Measurements from ENCODE around the gene CLEC16A. TPM values are rescaled to one million over a fixed set of nuclear protein-coding genes. Genes with fewer than 3 reads are reported as not detected.

The CLEC16A gene
- total RNA-seq, 1 donor from 2014 or later = 58.1 TPM

DNA sequence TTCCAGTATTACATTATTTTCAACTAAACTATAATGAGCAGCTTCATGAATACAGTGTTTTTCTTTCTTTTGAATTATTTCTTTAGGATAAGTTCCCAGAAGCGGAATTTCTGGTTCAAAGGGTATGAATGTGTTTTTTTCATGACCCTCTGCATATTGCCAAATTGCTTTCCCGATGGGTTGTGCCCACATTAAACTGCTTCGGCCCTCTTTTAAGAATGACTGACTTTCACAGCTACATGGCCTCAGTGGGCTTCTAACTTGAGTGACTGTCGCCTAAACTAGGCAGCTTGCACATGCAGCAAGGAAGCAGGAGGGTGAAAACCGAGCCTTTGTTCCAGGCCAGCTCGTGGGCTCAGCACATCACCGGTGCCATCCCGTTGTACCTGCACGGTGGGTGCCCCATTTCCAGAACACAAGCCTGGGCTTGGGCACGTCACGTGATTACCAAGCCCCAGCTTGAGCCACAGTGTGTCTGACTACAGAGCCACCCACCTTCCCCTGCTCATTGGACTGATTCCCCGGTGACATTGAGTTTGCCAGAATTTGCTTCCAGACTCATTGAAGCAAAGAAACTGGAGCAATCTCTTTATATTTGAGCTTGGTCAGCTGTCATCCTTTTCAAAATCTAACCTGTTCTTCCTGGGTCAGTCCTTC is 112.8 kb downstream of the CLEC16A start:
- Mint-ChIP-seq H3K36me3 (ENCODE audit: low read depth, unreplicated experiment) (peaks cover 41% of the 10 kb centered on the region), H3K4me1 (ENCODE audit: unreplicated experiment) (no peaks in the 10 kb centered on the region), H3K27me3 (ENCODE audit: unreplicated experiment) (peaks cover 7% of the 10 kb centered on the region), H3K27ac (ENCODE audit: unreplicated experiment) (no peak overlapping the region), H3K4me3 (ENCODE audit: unreplicated experiment) (no peak overlapping the region), H3K9me3 (ENCODE audit: unreplicated experiment) (no peaks in the 10 kb centered on the region)
- no peak for DNase-seq (ENCODE audit: low spot score)
- TF ChIP-seq, protein P1, sequence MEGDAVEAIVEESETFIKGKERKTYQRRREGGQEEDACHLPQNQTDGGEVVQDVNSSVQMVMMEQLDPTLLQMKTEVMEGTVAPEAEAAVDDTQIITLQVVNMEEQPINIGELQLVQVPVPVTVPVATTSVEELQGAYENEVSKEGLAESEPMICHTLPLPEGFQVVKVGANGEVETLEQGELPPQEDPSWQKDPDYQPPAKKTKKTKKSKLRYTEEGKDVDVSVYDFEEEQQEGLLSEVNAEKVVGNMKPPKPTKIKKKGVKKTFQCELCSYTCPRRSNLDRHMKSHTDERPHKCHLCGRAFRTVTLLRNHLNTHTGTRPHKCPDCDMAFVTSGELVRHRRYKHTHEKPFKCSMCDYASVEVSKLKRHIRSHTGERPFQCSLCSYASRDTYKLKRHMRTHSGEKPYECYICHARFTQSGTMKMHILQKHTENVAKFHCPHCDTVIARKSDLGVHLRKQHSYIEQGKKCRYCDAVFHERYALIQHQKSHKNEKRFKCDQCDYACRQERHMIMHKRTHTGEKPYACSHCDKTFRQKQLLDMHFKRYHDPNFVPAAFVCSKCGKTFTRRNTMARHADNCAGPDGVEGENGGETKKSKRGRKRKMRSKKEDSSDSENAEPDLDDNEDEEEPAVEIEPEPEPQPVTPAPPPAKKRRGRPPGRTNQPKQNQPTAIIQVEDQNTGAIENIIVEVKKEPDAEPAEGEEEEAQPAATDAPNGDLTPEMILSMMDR (IDR thresholded peaks at IDR 0.05; ENCODE audit: unreplicated experiment) = no peak

DNA sequence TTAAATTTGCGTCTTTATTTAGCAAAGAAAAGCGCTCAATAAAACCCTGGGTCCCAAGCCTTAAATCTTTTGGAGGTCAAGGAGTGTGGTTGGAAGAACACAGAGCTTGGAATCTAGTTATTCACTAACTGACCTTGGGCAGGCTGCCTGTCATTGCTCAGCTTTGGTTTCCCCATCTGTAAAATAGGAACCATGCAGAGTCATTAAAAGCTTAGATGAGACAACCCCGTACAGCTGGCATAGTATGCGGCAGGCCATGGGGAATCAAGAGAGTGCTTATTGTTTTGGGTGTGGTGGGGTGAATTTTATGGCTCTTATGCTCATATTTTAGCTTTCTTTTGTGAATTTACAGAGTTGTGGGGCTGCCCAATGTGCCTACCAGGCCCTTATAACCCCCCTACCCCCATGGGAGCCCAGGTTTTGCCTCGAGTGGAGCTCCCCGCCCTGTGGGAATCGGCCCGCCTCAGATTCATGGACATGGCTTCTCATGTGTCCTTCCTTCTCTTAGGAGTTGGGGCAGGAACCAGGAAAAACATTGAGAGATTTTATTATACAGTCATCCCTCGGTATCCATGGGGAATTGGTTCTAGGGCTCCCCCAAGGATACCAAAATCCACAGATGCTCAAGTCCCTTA is 113.5 kb downstream of the CLEC16A start:
- no peak overlapping the region for H3K27ac Mint-ChIP-seq (ENCODE audit: unreplicated experiment)
- H3K36me3 Mint-ChIP-seq (ENCODE audit: low read depth, unreplicated experiment) = peaks cover 37% of the 10 kb centered on the region
- TF ChIP-seq, protein P1 (IDR thresholded peaks at IDR 0.05; ENCODE audit: unreplicated experiment) = no peak
- peaks cover 7% of the 10 kb centered on the region for H3K27me3 Mint-ChIP-seq (ENCODE audit: unreplicated experiment)
- peaks cover under 1% of the 10 kb centered on the region for H3K4me1 Mint-ChIP-seq (ENCODE audit: unreplicated experiment)
- H3K9me3 Mint-ChIP-seq (ENCODE audit: unreplicated experiment) = no peaks in the 10 kb centered on the region
- no peak for DNase-seq (ENCODE audit: low spot score)
- no peak overlapping the region for H3K4me3 Mint-ChIP-seq (ENCODE audit: unreplicated experiment)

DNA sequence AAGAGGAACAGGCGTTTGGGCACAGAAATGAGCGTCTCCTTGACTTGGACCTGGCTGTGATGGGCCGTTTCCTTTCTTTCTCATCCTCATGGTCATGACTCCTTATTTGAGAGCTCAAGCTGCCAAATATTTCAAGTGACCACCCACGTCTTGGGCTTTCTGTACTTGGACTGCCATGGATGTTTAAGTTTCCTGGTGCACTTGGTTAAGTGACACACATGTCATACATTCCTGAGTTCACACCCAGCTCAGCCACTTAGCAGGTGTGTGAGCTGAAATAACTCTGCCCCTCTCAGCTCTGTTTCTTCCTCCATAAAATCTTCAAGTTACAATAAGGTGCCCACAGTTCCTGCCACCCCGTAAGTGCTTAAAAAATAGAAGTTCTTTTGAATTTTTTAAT is 114.5 kb downstream of the CLEC16A start:
- Mint-ChIP-seq H3K4me3 (ENCODE audit: unreplicated experiment) (no peak overlapping the region), H3K4me1 (ENCODE audit: unreplicated experiment) (peaks cover 10% of the 10 kb centered on the region), H3K27me3 (ENCODE audit: unreplicated experiment) (peaks cover 6% of the 10 kb centered on the region), H3K36me3 (ENCODE audit: low read depth, unreplicated experiment) (peaks cover 34% of the 10 kb centered on the region), H3K9me3 (ENCODE audit: unreplicated experiment) (no peaks in the 10 kb centered on the region), H3K27ac (ENCODE audit: unreplicated experiment) (no peak overlapping the region)
- DNase-seq (ENCODE audit: low spot score) = no peak
- TF ChIP-seq, protein P1 (IDR thresholded peaks at IDR 0.05; ENCODE audit: unreplicated experiment) = no peak

DNA sequence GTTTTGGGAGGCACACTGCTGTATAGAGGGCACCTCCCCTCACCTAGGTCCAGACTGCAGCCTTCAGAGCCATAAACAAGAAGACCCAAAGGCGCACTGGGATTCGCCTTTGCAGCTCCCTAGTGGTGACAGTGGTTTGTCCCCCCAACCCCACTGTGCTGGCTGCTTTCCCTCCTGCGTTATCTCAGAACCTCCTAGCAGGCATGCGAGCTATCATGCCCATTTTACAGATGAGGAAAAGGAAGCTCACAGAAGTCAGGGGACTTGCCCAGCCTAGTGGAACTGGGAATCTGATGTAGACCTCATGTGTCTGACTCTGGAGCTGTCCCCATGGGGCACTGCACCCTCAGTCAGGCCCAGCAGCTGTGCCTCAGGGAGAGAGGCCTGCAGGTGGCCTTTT is 115.2 kb downstream of the CLEC16A start:
- H3K4me3 Mint-ChIP-seq (ENCODE audit: unreplicated experiment) = no peak overlapping the region
- H3K9me3 Mint-ChIP-seq (ENCODE audit: unreplicated experiment) = no peaks in the 10 kb centered on the region
- DNase-seq (ENCODE audit: low spot score) = no peak
- H3K27me3 Mint-ChIP-seq (ENCODE audit: unreplicated experiment) = peaks cover 6% of the 10 kb centered on the region
- no peak overlapping the region for H3K27ac Mint-ChIP-seq (ENCODE audit: unreplicated experiment)
- H3K36me3 Mint-ChIP-seq (ENCODE audit: low read depth, unreplicated experiment) = peaks cover 33% of the 10 kb centered on the region
- TF ChIP-seq, protein P1 (IDR thresholded peaks at IDR 0.05; ENCODE audit: unreplicated experiment) = no peak
- peaks cover 15% of the 10 kb centered on the region for H3K4me1 Mint-ChIP-seq (ENCODE audit: unreplicated experiment)

DNA sequence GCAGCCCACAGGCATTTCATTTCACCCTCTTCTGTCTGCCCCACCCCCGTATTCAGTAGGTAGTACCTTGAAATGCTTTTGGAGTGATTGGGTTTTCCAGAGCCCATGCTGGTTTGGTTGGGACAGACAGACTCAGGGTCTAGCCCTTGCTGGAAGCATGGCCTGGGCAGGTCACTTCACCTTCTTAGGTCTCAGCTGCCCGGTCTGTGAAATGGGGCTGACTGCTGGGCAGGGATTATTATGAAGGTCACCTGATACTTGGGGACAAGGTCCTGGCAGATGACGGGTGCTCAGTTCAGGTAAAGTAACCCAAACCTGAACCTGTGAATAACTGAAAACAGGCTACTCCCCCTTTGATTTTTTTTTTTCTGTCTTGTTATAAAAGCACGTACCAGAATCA is 116.0 kb downstream of the CLEC16A start:
- TF ChIP-seq, protein P1 (IDR thresholded peaks at IDR 0.05; ENCODE audit: unreplicated experiment) = no peak
- H3K4me3 Mint-ChIP-seq (ENCODE audit: unreplicated experiment) = no peak overlapping the region
- H3K27me3 Mint-ChIP-seq (ENCODE audit: unreplicated experiment) = peaks cover 4% of the 10 kb centered on the region
- H3K27ac Mint-ChIP-seq (ENCODE audit: unreplicated experiment) = no peak overlapping the region
- H3K4me1 Mint-ChIP-seq (ENCODE audit: unreplicated experiment) = peaks cover 15% of the 10 kb centered on the region
- no peak for DNase-seq (ENCODE audit: low spot score)
- peaks cover 33% of the 10 kb centered on the region for H3K36me3 Mint-ChIP-seq (ENCODE audit: low read depth, unreplicated experiment)
- H3K9me3 Mint-ChIP-seq (ENCODE audit: unreplicated experiment) = no peaks in the 10 kb centered on the region
